OCI-LY7 (cell line): Measurements from ENCODE around the gene SYNGR2. TPM values are rescaled to one million over a fixed set of nuclear protein-coding genes. Genes with fewer than 3 reads are reported as not detected.

ENCODE experiments used
- BruUV-seq: library from RNA; stranded (reverse); fragments of 400-500 nt; replicated peaks from 2 replicates; lab custom pipeline; 2021; lab: Mats Ljungman, UMichigan
- CTCF ChIA-PET: fragments of 300-600 bp; sonication (Branson Sonifier 250); formaldehyde crosslinking; loops from one replicate; lab custom pipeline; 2022; ENCODE audit warnings: antibody characterized with exemption; ENCODE audit not compliant: unreplicated experiment; lab: Charles Lee
- POLR2A ChIA-PET: fragments of 300-600 bp; sonication (Branson Sonifier 250); formaldehyde crosslinking; loops from one replicate; lab custom pipeline; 2022; ENCODE audit warnings: antibody characterized with exemption; lab: Charles Lee
- DNase-seq: peaks from one replicate; pipeline ENCODE4 v3.0.0-alpha.2; 2015; ENCODE audit warnings: low spot score
- H2AFZ ChIP-seq: fragments of 200-600 bp; sonication (generic), shearing (Covaris generic); 2 replicates; pipeline ENCODE4 v1.6.1; 2014; ENCODE audit warnings: mild to moderate bottlenecking, antibody characterized with exemption, low read length, moderate library complexity
- H3K27ac ChIP-seq: fragments of 200-600 bp; sonication (generic); 2 replicates; pipeline ENCODE4 v1.5.1; 2014; ENCODE audit warnings: mixed run types, low read depth, mild to moderate bottlenecking, moderate library complexity, low read length, inconsistent platforms; ENCODE audit not compliant: poor library complexity, severe bottlenecking
- H3K36me3 ChIP-seq: fragments of 200-600 bp; sonication (generic); 2 replicates; pipeline ENCODE4 v1.6.1; 2014; ENCODE audit warnings: mild to moderate bottlenecking, antibody characterized with exemption, low read length, moderate library complexity, mixed read lengths; ENCODE audit not compliant: insufficient read depth
- H3K4me1 ChIP-seq: fragments of 200-600 bp; sonication (generic); 2 replicates; pipeline ENCODE4 v1.5.1; 2014; ENCODE audit warnings: mild to moderate bottlenecking, low read length; ENCODE audit not compliant: insufficient read depth, poor library complexity, severe bottlenecking
- H3K4me2 ChIP-seq: fragments of 200-600 bp; sonication (generic); 2 replicates; pipeline ENCODE4 v1.6.1; 2014; ENCODE audit warnings: mild to moderate bottlenecking, low read length
- H3K4me3 ChIP-seq: fragments of 200-600 bp; sonication (generic); 2 replicates; pipeline ENCODE4 v1.5.1; 2014; ENCODE audit warnings: mild to moderate bottlenecking, low read depth, low read length; ENCODE audit not compliant: poor library complexity, severe bottlenecking
- H3K79me2 ChIP-seq: fragments of 200-600 bp; sonication (generic); 2 replicates; pipeline ENCODE4 v1.6.1; 2016; ENCODE audit warnings: low read depth, mild to moderate bottlenecking, low read length, moderate library complexity, mixed read lengths; ENCODE audit not compliant: insufficient read depth
- H3K9me2 ChIP-seq: fragments of 200-600 bp; sonication (generic); 2 replicates; pipeline ENCODE4 v1.6.1; 2016; ENCODE audit warnings: mild to moderate bottlenecking, low read length, mixed read lengths; ENCODE audit not compliant: insufficient read depth
- H3K9me3 ChIP-seq: fragments of 200-600 bp; sonication (generic); 2 replicates; pipeline ENCODE4 v1.6.1; 2014; ENCODE audit warnings: mild to moderate bottlenecking, mixed run types, low read length, mixed read lengths
- H4K20me1 ChIP-seq: fragments of 200-600 bp; sonication (generic); 2 replicates; pipeline ENCODE4 v1.6.1; 2014; ENCODE audit warnings: mild to moderate bottlenecking, antibody characterized with exemption, low read length, moderate library complexity, mixed read lengths; ENCODE audit not compliant: insufficient read depth
- CTCF ChIP-seq: fragments of 200-600 bp; sonication (generic); conservative IDR thresholded peaks from 2 replicates; pipeline ENCODE4 v1.5.1; 2014; ENCODE audit warnings: mild to moderate bottlenecking, antibody characterized with exemption, low read length, moderate library complexity, mixed read lengths
- EZH2phosphoT487 ChIP-seq: fragments of 200-600 bp; sonication (generic); IDR thresholded peaks from 2 replicates; pipeline ENCODE4 v1.6.1; 2018; ENCODE audit warnings: low read depth, borderline replicate concordance, mild to moderate bottlenecking, mixed run types, antibody characterized with exemption, low read length, moderate library complexity, mixed read lengths
- intact Hi-C: fragments of 100-400 bp; cut with micrococcal nuclease; formaldehyde crosslinking; loops from one replicate; pipeline ENCODE4 v1.10.0; 2022; ENCODE audit not compliant: unreplicated experiment
- total RNA-seq, 2 experiments: library from RNA; depleted of rRNA in 1 of 2; stranded (reverse); fragments of >200 nt in 1 of 2; shearing (Covaris generic) in 1 of 2; gene quantifications; 2 replicates each; pipeline ENCODE4 v1.2.3, GENCODE V29; 2014 to 2022

SYNGR2 gene
- total RNA-seq, 2 experiments from 2014 or later: 35.4 to 44.9 TPM

GRCh38 chr17:78125976-78126894 is 42.1 kb upstream of the SYNGR2 start:
- no peak for TF ChIP-seq EZH2phosphoT487
- no peak for TF ChIP-seq CTCF
- Histone ChIP-seq H3K27ac (peak overlapping the region; percentile 91), H3K9me3 (no peaks in the 10 kb centered on the region), H3K9me2 (no peaks in the 10 kb centered on the region), H4K20me1 (no peaks in the 10 kb centered on the region), H3K36me3 (peaks cover 31% of the 10 kb centered on the region), H3K4me1 (peaks cover 79% of the 10 kb centered on the region), H3K79me2 (peaks cover 13% of the 10 kb centered on the region; the same call in 1 of the 2 replicates), H3K4me2 (peak overlapping the region; percentile 96), H3K4me3 (peak overlapping the region; percentile 81), H2AFZ (no peak overlapping the region)
- BruUV-seq: no TSS peak
- intact Hi-C loops: loop anchor here (2.0 to 5.0 kb wide), 2 partner anchors 61 to 679 kb away; partner anchors contain the start of genes AFMID and TK1
- CTCF ChIA-PET: interaction anchor here (0.6 to 1.7 kb wide), 3 partner anchors 10 to 67 kb away, joined by 3 to 5 read pairs (median 4); no protein-coding TSS in a partner anchor
- DNase-seq: peak; percentile 35
- POLR2A ChIA-PET: interaction anchor here (0.5 to 1.6 kb wide), 3 partner anchors 27 to 168 kb away, joined by 4 to 5 read pairs (median 5); partner anchors contain the start of gene TNRC6C

GRCh38 chr17:78126895-78127238 is 41.5 kb upstream of the SYNGR2 start:
- Histone ChIP-seq H2AFZ (no peak overlapping the region; the same call in 1 of the 2 replicates), H3K4me3 (peak overlapping the region; percentile 81), H3K9me3 (no peaks in the 10 kb centered on the region), H3K36me3 (peaks cover 26% of the 10 kb centered on the region), H3K9me2 (no peaks in the 10 kb centered on the region), H3K4me1 (peaks cover 73% of the 10 kb centered on the region), H3K27ac (peak overlapping the region; percentile 91), H3K4me2 (peak overlapping the region; percentile 96), H4K20me1 (no peaks in the 10 kb centered on the region), H3K79me2 (peaks cover 15% of the 10 kb centered on the region; the same call in 1 of the 2 replicates)
- CTCF ChIA-PET: interaction anchor here (1.2 to 1.7 kb wide), 2 partner anchors 14 to 67 kb away, joined by 3 to 5 read pairs; no protein-coding TSS in a partner anchor
- intact Hi-C loops: loop anchor here (5.0 kb wide), 1 partner anchor 680 kb away; no protein-coding TSS in a partner anchor
- no TSS peak for BruUV-seq
- no peak for TF ChIP-seq EZH2phosphoT487
- no peak for TF ChIP-seq CTCF
- no peak for DNase-seq
- POLR2A ChIA-PET: no interaction called here
